HG03095 (cell line): ENCODE measurements around the gene LHX2.

Experiments used
- ATAC-seq: cut with Tn5 transposase; IDR thresholded peaks from one replicate; pipeline ENCODE4 v1.9.1; 2021; ENCODE audit warnings: moderate library complexity; ENCODE audit not compliant: unreplicated experiment

Gene LHX2

GRCh38 chr9:124012368-124013301 is 1.1 kb downstream of the LHX2 start:
- ATAC-seq: no peak

- ATAC-seq: no peak
Measured at GRCh38 chr9:124013309-124014210, 2.0 kb downstream of the LHX2 start.

- ATAC-seq: no peak
Measured at GRCh38 chr9:124014211-124014955, 2.8 kb downstream of the LHX2 start.

- ATAC-seq: no peak
Measured at GRCh38 chr9:124014956-124015660, 3.5 kb downstream of the LHX2 start.

GRCh38 chr9:124015661-124016131 is 4.1 kb downstream of the LHX2 start:
- ATAC-seq: no peak

GRCh38 chr9:124016175-124017050 is 4.8 kb downstream of the LHX2 start:
- ATAC-seq: no peak

- no peak for ATAC-seq
Measured at GRCh38 chr9:124017051-124017928, 5.7 kb downstream of the LHX2 start.

- ATAC-seq: no peak
Measured at GRCh38 chr9:124017929-124018729, 6.6 kb downstream of the LHX2 start.

- ATAC-seq: no peak
Measured at GRCh38 chr9:124018730-124019697, 7.4 kb downstream of the LHX2 start.

- ATAC-seq: no peak
Measured at GRCh38 chr9:124019771-124020519, 8.4 kb downstream of the LHX2 start.

- ATAC-seq: no peak
Measured at GRCh38 chr9:124020520-124021384, 9.2 kb downstream of the LHX2 start.

- no peak for ATAC-seq
Measured at GRCh38 chr9:124021385-124021769, 9.8 kb downstream of the LHX2 start.

GRCh38 chr9:124022201-124023121 is 10.9 kb downstream of the LHX2 start:
- ATAC-seq: no peak

- ATAC-seq: no peak
Measured at GRCh38 chr9:124024107-124024506, 12.5 kb downstream of the LHX2 start.
